CD4-positive, alpha-beta T cell treated with Interleukin-12 subunit alpha and Interleukin-12 subunit beta, for 1 hour (primary cell): ENCODE data around the gene TRMT2A.

Experiments used
- DNase-seq: peaks from one replicate; pipeline ENCODE4 v3.0.0-alpha.2; 2020

The TRMT2A gene

GRCh38 chr22:20149257-20150250, 32.5 kb upstream of the TRMT2A start:
- DNase-seq, result no peak

GRCh38 chr22:20148414-20148813, 31.4 kb upstream of the TRMT2A start:
- no peak for DNase-seq

DNA sequence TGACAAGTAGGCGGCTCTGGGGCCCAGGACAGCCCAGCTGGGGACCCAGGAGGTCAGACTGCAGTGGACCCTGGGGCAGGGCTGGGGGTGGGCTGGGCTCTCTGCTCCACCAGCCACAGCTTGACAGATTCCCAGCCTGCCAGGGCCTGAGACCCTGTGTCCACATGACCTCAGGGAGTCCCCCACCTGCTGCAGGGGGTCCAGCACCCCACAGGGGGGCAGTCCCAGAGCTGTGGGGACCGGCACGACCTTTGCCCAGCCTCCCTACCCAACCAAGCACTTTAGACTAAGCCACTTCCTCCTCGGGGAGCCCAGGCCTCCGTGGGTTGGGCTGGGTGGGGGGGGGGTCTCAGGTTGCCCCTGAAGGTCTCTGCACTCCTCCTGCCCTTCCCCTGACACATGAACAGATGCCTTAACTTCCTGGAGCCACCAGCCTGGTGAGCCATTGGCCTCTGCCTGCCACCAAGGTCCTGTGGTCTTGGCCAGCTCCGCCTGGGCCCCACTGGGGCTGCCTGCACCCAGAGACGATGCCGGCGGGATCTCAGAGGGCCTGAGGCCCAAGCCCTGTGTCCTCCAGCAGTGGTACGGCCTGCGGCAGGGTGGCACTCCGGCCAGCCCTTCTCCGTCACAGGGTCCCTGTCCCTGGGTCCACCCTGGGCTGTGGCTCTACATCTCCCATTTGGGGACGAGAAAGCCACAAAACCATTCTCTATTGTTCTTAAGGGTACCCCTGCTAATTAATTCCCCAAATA, 30.4 kb upstream of the TRMT2A start:
- DNase-seq, result no peak

DNA sequence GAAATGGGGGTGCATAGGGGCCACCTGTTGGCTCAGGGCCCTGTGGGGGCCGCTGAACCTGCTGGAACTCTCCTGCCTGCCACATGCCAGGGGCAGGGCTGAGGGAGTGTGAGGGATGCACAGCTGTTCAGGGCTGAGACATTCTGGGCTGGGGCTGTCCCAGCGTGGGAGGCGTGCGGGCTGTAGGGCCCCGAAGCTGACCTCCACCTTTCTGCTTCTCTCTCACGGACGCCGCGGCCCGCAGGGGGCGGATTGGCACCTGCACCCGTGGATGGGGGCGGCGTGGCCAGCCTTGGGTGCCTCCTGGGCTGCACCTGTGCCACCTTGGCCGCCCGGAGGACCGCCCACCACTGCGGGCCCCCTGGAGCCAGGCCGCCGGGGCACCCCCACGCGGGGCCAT, 29.8 kb upstream of the TRMT2A start:
- no peak for DNase-seq

- DNase-seq, result no peak
Measured at GRCh38 chr22:20145832-20146223, 28.8 kb upstream of the TRMT2A start.

- DNase-seq, result no peak
Measured at GRCh38 chr22:20145206-20145831, 28.3 kb upstream of the TRMT2A start.

- no peak for DNase-seq
Measured at GRCh38 chr22:20143883-20144665, 27.0 kb upstream of the TRMT2A start.

- no peak for DNase-seq
Measured at GRCh38 chr22:20142711-20143621, 25.9 kb upstream of the TRMT2A start.

- no peak for DNase-seq
Measured at GRCh38 chr22:20141186-20142077, 24.4 kb upstream of the TRMT2A start.

- DNase-seq, result no peak
Measured at GRCh38 chr22:20140521-20140964, 23.5 kb upstream of the TRMT2A start.

GRCh38 chr22:20140107-20140445, 23.1 kb upstream of the TRMT2A start:
- no peak for DNase-seq

GRCh38 chr22:20139391-20140106, 22.5 kb upstream of the TRMT2A start:
- no peak for DNase-seq

GRCh38 chr22:20138868-20139267, 21.8 kb upstream of the TRMT2A start:
- DNase-seq, result no peak

DNA sequence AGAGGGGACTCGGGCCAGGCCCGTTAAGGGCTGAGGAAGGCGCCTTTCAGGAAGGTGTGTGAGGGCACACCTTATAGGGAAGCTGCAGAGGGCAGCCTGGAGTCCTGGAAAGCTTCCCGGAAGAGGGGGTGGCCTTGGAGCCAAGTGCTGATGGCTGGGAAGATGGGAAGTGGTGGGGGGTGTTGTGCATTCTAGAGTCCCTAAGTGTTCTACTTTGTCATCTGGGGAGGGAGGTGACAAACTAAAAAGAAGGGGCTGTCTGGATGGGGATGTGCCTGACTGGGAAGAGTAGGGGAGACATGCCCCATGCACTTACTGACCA, 21.4 kb upstream of the TRMT2A start:
- no peak for DNase-seq

DNA sequence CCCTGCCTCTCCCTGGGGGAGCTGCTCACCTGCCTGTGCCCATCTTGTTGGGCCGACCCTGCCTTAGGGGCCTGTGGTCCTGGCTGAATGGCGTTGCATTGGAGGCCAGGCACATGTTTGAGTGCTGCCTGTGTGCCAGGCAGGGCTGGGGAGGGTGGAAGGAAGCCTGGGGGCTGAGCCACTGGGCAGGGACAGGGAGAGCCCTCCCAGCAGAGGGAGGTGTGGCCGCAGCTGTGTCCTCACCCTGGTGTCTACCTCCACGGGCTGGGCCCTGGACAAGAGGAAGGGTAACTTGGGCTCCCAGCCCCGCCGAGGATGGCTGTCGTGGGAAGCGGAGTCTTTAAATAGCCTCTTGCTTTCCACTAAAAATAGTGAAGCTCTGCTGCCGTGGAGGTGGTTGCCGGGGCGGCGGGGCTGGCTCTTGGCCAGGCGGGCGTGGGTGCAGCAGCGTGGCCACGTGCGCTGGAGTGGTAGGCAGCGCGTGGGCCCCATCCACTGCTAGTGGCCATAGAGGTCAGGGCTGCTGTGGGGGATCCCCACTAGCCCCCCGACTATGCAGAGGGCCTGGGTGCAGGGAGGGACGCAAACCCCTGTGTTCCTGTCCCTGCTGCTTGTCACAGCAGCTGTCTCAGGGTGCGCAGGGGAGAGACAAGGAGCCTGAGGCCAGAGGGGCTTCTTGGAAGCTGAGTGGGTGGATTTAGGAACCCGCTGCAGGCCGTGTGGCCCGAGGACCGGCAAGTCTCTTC, 20.8 kb upstream of the TRMT2A start:
- no peak for DNase-seq

GRCh38 chr22:20137113-20137512, 20.1 kb upstream of the TRMT2A start:
- DNase-seq, result no peak

DNA sequence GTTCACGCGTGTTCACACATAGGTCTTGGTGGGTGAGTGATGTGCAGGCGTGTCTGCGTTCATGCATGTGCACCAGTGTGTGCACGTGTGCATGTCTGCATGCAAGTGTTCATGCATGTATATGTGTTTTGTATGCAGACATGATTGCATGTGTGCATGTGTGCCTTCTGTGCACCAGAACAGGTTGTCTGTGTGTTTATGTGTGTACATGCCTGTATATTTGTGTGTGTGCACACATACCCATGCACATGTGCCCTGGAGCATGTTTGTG, 19.5 kb upstream of the TRMT2A start:
- no peak for DNase-seq

DNA sequence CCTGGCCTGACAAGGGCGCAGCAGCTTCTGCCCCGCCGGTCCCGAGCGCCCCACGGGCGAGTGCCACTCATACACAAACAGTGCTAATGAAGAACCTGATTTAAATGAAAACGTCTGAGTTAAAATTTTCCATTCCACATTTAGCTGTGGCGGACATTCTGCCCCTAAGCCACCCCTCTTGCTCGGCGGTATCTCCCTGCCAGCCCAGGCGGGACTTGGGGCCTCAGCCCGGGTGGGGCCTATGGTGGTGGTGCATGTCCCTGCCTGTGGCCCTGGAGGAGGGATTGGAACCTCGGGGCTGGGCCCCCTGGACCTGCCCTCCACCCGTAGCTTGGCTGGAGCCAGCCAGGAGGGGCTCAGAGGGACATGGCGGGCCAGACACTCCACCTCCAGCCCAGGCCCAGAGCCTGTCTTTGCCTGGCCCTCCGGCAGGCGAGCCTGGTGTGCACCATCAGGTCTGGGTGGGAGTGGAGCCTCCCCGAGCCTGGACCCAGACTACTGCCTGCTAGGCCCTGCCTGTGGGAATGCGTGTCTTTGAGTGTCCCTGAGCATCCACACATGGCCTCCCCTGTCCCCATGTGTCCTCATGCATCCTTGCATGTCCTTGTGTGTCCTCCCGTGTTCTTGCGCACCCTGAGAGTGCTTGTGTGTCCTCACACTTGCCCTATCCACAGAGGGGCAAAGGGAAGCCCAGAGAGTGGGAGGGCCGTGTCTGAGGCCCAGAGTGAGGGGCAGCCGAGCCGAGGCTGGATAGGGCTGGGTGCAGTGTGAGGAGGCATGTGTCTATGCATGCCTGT, 19.0 kb upstream of the TRMT2A start:
- no peak for DNase-seq

DNA sequence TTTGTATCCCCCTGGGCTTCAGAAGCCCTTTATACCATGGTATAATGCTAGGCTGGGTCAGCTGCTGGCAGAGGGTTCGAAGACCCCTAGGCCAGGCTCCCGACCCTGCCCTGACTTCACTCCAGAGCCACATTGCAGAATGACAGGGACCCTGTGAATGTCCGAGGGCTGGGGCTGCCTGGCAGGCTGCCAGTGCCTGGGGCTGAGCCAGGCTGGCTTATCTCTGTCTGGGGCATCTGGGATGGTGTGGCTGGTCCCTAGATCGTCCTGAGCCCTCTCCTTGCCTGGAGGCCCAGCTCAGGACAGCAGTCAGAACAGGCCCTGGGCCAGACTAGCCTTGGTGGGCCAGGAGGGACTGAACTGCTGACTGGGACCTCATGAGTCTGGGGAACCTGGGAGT, 18.2 kb upstream of the TRMT2A start:
- no peak for DNase-seq
